Dermis microvascular lymphatic vessel endothelial cell (primary cell): ENCODE data around the gene PSMD2. TPM values are rescaled to one million over a fixed set of nuclear protein-coding genes. Genes with fewer than 3 reads are reported as not detected.
"Not testable (repeated sequence)": the region's sequence is repeated elsewhere in the genome, so short reads cannot be mapped to it uniquely, and the experiment has no call there.

Experiments
- DNase-seq, 2 donors: peaks; one replicate each; pipeline versions ENCODE4 v3.0.0 to v3.0.0-alpha.2; 2010; ENCODE audit warnings: low read depth in 2 of 2
- total RNA-seq: library from RNA; depleted of rRNA; stranded (reverse); fragments of >200 nt; gene quantifications from 2 replicates; pipeline ENCODE4 v1.2.1, GENCODE V29; 2014

The PSMD2 gene
- total RNA-seq: 428 and 463 TPM in 2 replicates

- DNase-seq: peak; percentile 90 to 97
These were observed at the start of gene PSMD2 for GRCh38 chr3:184298759-184299487. PSMD2 (plus strand) TSS chr3:184299241; CDS start chr3:184299267, 26 bp downstream.

GRCh38 chr3:184249412-184250166 lies 49.5 kb upstream of the PSMD2 start, which contains the start of gene EEF1AKMT4:
EEF1AKMT4 (plus strand) TSS chr3:184249672; CDS start chr3:184249695, 23 bp downstream.
- peak; percentile 97 to 99 for DNase-seq

- peak; percentile 78 to 89 for DNase-seq
These were observed 48.7 kb upstream of the PSMD2 start for GRCh38 chr3:184250167-184250828.

GRCh38 chr3:184255291-184256039 lies 43.6 kb upstream of the PSMD2 start:
- DNase-seq: no peak

GRCh38 chr3:184257083-184257915 lies 41.7 kb upstream of the PSMD2 start:
- DNase-seq: no peak

GRCh38 chr3:184258926-184259325 lies 40.1 kb upstream of the PSMD2 start:
- DNase-seq: no peak

- DNase-seq: no peak
These were observed 39.6 kb upstream of the PSMD2 start for GRCh38 chr3:184259396-184259877.

- peak in 1 of 2 donors; percentile 45 for DNase-seq
These were observed 38.9 kb upstream of the PSMD2 start for GRCh38 chr3:184259878-184260723.

- no peak for DNase-seq
These were observed 38.2 kb upstream of the PSMD2 start for GRCh38 chr3:184260724-184261269.

- peak in 1 of 2 donors; percentile 69 for DNase-seq
These were observed 37.7 kb upstream of the PSMD2 start, which contains the start of gene CAMK2N2 for GRCh38 chr3:184261270-184261853. CAMK2N2 (minus strand) TSS chr3:184261553; CDS start chr3:184261285, 268 bp downstream.

- DNase-seq: peak in 1 of 2 donors; percentile 26
These were observed 36.9 kb upstream of the PSMD2 start for GRCh38 chr3:184261854-184262763.

- no peak for DNase-seq
These were observed 36.3 kb upstream of the PSMD2 start for GRCh38 chr3:184262764-184263179.

GRCh38 chr3:184267249-184267648 lies 31.8 kb upstream of the PSMD2 start:
- not testable (repeated sequence) for DNase-seq

- no peak for DNase-seq
These were observed 26.8 kb upstream of the PSMD2 start for GRCh38 chr3:184272269-184272668.

GRCh38 chr3:184275381-184275701 lies 23.7 kb upstream of the PSMD2 start:
- no peak for DNase-seq

- DNase-seq: no peak
These were observed 22.8 kb upstream of the PSMD2 start, which contains the start of gene ECE2 for GRCh38 chr3:184275961-184276910. ECE2 (plus strand) TSS chr3:184276022; CDS start chr3:184276154, 132 bp downstream.
